HG02870 (cell line): Measurements from ENCODE around the gene GMDS.
A peak's percentile ranks its signal among the peaks of the same experiment; 100 is the strongest.
"Not testable (repeated sequence)": the region's sequence is repeated elsewhere in the genome, so short reads cannot be mapped to it uniquely, and the experiment has no call there.

Source experiments
- ATAC-seq: cut with Tn5 transposase; IDR thresholded peaks from one replicate; pipeline ENCODE4 v1.9.1; 2021; ENCODE audit warnings: mild to moderate bottlenecking, moderate library complexity; ENCODE audit not compliant: unreplicated experiment

Gene GMDS

GRCh38 chr6:1668456-1668855 is 576.9 kb downstream of the GMDS start:
- ATAC-seq, result not testable (repeated sequence)

DNA sequence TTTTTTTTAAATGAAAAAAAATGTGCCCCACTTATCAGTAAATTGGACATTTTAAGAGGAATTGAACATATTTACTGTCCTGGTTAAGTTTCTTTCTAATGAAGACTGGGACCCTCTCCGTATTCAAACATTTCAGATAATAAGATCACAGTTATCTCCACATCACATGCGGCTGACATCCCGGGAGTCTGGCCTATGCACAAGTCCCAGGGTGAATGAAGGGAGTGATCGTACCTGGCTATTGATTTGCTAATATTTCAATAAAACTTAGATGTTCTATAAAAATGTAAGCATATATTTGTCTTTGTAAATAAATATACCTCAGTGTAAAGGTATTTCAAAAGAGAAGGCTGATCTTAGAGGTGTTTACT is 577.6 kb downstream of the GMDS start:
- no peak for ATAC-seq

GRCh38 chr6:1667012-1667804 is 578.2 kb downstream of the GMDS start:
- no peak for ATAC-seq

- peak; percentile 95 for ATAC-seq
These were observed 580.2 kb downstream of the GMDS start for GRCh38 chr6:1665214-1665613.

GRCh38 chr6:1664329-1664728 is 581.1 kb downstream of the GMDS start:
- ATAC-seq, result no peak

- ATAC-seq, result no peak
These were observed 581.9 kb downstream of the GMDS start for GRCh38 chr6:1663511-1663910.

DNA sequence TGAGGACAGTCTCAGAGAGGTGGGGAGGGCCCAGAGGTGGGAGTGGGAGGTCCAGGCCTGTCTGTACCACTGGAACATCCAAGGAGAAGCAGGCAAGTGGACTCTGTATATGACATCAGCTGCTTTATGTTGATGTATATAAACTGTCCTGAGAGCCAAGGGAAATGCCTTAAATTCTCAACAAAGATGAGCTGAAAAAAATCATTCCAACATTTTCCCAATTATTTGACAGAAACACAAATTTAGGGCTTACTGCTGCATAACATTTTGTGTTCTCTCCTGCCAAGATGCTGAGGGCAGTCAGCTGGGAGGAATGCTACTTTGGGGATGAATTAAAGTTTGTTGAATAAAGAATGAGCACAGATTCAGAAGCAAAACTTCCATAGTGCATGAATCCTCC is 582.9 kb downstream of the GMDS start:
- no peak for ATAC-seq

GRCh38 chr6:1659816-1660215 is 585.6 kb downstream of the GMDS start:
- no peak for ATAC-seq

DNA sequence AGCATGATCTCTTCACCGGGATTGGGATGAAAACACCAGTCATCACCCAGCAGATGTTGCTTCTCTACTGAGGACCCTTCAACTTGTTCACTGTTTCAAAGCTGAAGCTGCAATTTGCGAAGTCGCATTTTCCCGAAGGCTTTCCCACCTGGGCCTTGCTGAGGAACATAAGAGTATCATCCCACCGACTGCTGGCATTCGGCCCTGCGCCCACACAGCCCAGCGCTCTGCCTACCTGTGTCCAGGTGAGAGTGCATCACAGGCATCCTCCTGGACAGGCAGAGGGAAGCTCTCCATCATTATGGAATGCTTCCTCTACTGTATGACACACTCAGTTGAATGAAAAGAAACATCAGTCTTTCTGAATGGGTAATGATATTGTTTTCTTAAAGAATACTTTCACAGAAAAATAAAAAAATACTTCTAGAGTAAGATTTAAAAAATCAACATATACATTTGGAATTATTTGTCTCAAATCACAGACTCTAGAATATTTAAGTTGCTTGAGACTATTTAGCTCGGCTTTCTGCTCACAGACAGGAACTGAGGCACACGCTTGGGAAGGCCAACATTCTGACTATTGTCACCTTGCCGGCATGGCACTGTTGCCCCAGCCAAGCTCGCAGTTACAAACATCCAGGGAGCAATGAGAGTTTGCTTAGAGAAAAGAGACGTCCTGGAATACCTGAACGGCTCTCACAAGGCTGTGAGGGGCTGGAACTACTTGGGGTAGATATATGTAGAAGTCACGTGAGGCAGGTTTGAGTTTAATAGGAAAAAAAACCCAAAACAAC is 587.0 kb downstream of the GMDS start:
- ATAC-seq, result no peak

DNA sequence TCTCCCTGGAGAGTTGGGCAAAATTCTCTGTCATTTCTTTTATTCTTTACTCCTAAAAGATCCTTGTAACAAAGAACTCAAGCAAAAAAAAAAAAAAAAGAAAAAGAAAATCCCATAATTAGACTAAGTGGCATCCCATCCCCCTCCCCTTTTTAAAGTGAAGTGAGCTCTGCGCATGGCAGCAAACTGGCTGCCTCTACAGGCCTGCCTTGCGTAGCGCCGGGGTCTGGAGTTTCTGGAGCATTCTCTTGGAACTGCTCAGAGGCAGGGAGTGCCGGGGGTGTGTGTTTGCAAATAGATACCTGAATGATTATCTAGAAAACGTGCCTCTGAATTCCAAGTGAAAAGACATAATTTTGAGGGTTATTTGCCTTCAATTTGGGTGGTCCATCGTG is 587.6 kb downstream of the GMDS start:
- no peak for ATAC-seq

DNA sequence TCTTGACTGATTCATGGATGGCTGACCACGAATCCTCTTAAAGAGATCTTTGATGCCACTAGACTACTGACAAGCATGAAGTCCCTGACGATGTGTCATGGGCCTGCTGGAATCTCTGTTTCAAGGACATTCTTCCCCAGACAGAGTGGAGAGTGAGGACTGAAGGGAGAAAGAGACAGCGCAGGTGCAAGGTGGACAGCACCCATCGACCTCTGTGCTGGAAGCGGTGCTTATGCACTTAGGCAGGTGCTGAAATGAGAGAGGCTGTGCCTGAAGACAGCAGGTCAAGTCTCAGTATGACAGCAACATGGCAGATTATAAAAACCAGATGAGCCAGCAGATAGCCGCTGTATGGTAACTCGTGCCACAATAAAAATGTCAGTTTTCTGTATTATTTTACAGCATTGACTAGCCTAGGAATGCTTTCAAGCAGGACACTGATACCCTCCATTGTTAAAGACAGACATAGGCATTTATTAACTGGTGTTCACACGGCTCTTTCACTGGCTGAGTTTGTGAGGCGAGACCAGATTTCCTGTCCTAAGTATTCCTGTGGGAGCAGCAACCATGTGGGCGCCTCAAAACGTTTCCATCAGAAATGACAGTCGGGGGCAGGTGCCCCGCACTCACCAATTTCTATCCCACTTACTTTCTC is 588.2 kb downstream of the GMDS start:
- ATAC-seq, result no peak

GRCh38 chr6:1654054-1654453 is 591.4 kb downstream of the GMDS start:
- ATAC-seq, result no peak

- ATAC-seq, result no peak
These were observed 592.6 kb downstream of the GMDS start for GRCh38 chr6:1652842-1653241.

- ATAC-seq, result no peak
These were observed 594.0 kb downstream of the GMDS start for GRCh38 chr6:1651362-1651761.

DNA sequence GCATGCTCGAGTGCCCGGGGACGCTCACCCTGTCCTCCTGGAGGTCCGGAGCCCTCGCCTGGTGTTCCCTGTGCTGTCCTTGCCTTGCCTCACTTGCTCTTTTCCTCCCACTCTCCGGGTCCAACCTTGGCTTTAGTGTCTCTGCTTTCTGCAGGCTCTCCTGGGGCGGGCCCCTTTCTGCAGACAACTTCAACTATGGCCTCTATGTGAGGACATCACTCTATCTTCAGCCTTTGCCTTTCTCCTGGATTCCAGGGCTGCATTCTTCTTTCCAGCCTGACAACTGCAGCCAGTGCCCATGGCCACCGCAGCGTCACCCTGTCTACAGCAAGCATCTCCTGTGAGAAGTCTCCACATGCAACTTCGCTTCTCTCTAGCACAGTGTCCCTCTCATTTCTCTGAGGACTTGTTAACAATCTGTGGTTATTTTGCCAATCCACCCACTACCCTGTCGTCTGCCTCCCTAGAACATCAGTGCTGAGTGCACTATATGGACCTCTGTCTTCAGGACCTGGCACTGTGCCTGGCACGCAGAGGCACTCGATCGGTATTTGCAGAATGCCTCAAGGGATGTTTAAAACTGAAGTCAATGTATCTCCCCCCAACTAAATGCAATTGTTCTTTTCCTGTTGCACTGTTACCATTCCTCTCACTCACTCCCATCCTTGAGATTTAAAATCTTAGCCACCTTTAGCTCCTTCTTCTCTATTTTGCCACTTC is 599.8 kb downstream of the GMDS start:
- no peak for ATAC-seq

DNA sequence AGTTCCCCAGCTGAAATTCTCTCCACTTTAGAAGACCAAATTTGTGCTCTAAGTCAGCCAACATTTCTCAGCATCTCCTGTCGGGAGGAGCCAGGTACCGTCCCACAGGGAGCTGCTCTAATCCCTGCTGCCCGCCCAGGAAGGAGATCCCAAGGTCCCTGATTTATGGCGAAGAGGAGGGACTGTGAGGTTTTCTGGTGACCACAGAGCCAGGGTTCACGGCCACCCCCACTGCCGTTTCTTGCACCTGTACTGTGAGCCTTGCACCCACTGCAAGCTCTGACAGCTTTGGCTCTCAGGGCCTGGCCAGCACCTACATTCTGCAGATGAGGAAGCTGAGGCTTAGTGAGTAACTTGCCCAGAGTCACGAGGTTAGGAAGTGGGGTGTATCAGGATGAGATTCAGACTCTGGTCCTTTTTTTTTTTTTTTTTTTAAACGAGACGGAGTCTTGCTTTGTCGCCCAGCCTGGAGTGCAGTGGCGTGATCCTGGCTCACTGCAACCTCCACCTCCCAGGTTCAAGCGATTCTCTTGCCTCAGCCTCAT is 600.8 kb downstream of the GMDS start:
- no peak for ATAC-seq

DNA sequence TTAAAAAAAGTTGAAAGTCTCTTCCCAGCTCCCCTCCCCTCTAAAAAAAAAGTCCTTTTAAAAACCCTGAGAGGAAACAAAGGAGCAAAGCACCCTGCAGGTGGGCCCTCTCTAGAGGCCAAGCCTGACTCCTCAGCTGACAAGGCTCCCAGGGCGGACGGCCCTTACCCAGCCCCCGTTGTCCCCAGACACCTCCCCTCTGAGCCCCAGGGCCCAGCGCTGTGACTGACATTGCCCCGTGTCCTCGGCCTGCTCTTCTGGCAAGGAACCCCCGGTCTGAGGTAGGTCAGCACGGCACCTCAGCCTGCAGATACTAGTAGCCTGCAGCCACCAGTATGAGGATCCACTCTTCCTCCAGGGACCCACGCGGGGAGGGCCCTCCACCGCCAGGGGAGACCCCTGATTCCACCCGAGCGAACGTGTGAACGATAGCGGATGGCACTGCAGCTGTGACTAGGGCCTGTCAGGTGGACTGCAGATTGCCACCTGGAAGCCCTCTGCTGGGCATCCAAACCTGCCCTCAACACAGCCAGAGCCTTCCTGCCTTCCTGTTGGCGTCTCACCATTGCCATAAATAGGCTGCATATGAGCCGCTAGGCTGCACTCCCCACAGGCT is 601.5 kb downstream of the GMDS start:
- ATAC-seq, result no peak

- no peak for ATAC-seq
These were observed 602.3 kb downstream of the GMDS start for GRCh38 chr6:1643111-1643510.

DNA sequence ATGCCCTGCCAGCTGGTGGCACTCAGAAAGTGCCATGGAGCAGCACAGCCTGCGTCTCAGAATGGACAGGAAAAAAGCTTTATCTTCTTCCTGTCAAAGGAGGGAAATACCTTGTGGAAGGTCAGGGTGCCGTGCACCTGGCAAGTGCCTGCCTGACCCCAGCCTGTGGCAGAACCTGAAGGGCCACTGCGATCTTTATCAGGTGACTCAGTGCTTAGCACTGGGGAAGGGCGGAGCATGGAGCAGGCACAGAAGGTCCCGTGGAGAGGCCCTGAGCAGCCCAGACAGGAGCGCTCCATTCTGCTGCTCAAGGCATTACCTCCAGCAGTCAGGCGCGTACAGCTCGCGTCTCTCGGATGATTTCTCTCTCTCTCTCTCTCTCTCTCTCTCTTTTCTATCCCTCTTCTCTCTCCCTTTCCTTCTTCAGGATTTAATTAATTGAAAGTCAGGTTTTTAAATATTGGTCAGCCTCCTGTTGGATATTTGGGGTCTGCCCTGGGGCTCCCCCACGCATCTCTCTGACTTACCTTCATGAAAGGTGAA is 604.0 kb downstream of the GMDS start:
- no peak for ATAC-seq

DNA sequence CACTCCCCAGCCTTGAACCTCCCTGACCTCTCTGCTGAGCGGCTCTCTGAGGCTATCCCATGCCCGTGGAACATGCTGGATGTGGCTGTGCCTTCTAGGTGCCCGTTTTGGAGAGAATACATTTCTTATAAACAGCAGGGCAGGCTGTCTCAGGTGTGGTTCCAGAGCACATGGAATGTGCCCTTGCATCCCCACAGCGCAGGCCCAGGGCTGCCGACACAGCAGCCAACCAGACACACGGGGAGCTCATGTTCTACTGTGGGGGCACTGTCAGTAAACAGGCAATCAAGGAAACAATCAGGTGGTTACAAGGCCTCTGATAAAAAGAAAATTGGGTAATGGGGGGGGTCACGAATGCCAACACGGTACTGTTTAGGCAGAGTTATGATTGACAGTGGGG is 604.9 kb downstream of the GMDS start:
- ATAC-seq, result no peak
